AG10803 (cell line): Measurements from ENCODE around the gene FSIP1.

ENCODE experiments used
- DNase-seq: peaks from one replicate; pipeline ENCODE4 v3.0.0; 2010; ENCODE audit warnings: low read depth
- H3K4me3 ChIP-seq: 2 replicates; pipeline ENCODE4 v1.5.1; 2011; ENCODE audit warnings: mild to moderate bottlenecking, low read length, control low read depth
- TF ChIP-seq, protein P1 (sequence below): conservative IDR thresholded peaks from 2 replicates; pipeline ENCODE4 v1.5.1; 2011; ENCODE audit warnings: mild to moderate bottlenecking, low read length, control low read depth, inconsistent platforms

Gene FSIP1

GRCh38 chr15:39782441-39783138 is at the start of gene FSIP1:
Gene FSIP1 (minus strand): TSS chr15:39782841. CDS start chr15:39776524, 6,317 bp downstream.
- peak; percentile 96 for DNase-seq
- peak within 1 kb of the TSS; percentile 85 for H3K4me3 ChIP-seq
- TF ChIP-seq, protein P1, sequence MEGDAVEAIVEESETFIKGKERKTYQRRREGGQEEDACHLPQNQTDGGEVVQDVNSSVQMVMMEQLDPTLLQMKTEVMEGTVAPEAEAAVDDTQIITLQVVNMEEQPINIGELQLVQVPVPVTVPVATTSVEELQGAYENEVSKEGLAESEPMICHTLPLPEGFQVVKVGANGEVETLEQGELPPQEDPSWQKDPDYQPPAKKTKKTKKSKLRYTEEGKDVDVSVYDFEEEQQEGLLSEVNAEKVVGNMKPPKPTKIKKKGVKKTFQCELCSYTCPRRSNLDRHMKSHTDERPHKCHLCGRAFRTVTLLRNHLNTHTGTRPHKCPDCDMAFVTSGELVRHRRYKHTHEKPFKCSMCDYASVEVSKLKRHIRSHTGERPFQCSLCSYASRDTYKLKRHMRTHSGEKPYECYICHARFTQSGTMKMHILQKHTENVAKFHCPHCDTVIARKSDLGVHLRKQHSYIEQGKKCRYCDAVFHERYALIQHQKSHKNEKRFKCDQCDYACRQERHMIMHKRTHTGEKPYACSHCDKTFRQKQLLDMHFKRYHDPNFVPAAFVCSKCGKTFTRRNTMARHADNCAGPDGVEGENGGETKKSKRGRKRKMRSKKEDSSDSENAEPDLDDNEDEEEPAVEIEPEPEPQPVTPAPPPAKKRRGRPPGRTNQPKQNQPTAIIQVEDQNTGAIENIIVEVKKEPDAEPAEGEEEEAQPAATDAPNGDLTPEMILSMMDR, result no peak

- no peak overlapping the region for H3K4me3 ChIP-seq
- TF ChIP-seq, protein P1, result no peak
- DNase-seq, result no peak
Measured at GRCh38 chr15:39830166-39830565, 47.5 kb upstream of the FSIP1 start.

DNA sequence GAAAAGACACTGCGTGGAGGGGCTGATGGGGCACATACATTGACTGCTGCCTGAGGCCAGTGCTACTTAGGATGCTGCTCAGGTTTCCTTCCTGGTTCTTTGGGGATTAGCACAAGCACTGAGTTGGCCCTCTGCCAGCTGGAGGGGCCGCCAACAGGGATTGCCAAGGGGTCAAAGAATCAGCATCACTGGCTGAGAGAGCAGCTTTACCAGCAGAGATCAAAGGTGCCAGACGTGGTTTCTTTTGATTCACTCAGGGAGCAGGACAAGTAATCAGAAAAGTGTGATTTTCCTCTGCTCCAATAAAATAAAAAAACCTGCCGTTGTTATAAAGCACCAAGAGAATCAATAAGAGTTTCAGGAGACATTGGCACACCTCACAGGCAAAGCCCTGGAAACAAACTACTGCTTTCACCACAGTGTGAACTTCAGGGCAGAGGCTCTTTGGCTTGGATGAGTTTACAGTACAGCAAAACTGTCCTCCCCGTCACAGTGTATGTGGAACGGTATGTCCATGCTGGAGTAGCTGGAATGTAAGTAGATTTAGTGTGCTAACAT is 45.8 kb upstream of the FSIP1 start:
- no peak overlapping the region for H3K4me3 ChIP-seq
- peak; percentile 30 for DNase-seq
- TF ChIP-seq, protein P1, result no peak

DNA sequence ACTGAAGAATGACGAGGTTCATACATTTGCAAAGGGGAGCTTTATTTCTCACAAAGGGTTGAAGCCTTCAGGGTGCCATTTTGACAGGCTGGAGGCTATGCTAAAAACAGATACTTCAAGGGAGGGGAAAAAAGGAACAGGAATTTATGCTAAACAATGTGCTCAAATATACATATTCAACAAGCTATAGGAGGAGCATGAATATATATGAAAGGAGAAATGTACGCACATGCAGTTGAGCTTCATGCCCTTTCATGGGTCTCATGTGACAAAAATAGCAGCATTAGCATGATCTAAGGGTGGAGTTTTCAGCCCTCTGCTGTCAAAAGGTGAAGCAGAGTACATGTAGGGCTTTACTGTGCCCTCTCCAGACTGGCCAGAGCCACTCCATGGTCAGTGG is 44.3 kb upstream of the FSIP1 start:
- TF ChIP-seq, protein P1, result no peak
- H3K4me3 ChIP-seq, result no peak overlapping the region
- no peak for DNase-seq

- H3K4me3 ChIP-seq, result no peak overlapping the region
- no peak for DNase-seq
- TF ChIP-seq, protein P1, result no peak
Measured at GRCh38 chr15:39823634-39824033, 41.0 kb upstream of the FSIP1 start.

GRCh38 chr15:39820050-39820602 is 37.5 kb upstream of the FSIP1 start:
- no peak overlapping the region for H3K4me3 ChIP-seq
- DNase-seq, result no peak
- TF ChIP-seq, protein P1, result no peak

- no peak for DNase-seq
- TF ChIP-seq, protein P1, result no peak
- H3K4me3 ChIP-seq, result no peak overlapping the region
Measured at GRCh38 chr15:39819533-39819932, 36.9 kb upstream of the FSIP1 start.
